ENCODE results near the gene RBM47. TPM values are rescaled to one million over a fixed set of nuclear protein-coding genes. Genes with fewer than 3 reads are reported as not detected.
A peak's percentile ranks its signal among the peaks of the same experiment; 100 is the strongest.

The RBM47 gene
- total and polyA plus RNA-seq, 2 experiments from 2014 or later = 35.6 to 139 TPM

DNA sequence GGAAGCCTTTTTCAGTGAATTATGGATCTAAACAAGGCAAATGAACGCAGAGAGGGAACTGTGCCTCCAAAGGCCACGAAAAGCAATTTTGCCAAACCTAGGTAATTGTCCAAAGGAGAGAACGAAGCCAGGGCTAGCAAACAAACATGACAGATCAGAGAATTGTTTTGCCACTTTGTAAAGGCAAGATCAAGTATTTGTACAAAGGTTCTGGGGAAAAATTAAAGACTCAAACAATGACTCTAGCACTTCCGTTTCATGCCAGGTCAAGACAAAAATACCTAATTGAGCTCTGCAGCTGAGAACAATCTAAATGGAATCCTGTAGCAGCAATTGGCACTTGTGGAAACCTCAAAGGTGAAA is 8.5 kb downstream of the RBM47 start (continued):
- TF ChIP-seq ZNF114 (CRISPR knock-in tag; IDR thresholded peaks at IDR 0.05) (no peak), EZH2 (IDR thresholded peaks at IDR 0.05; ENCODE audit: low read depth, unreplicated experiment) (no peak), CREB1 (CRISPR knock-in tag; IDR thresholded peaks at IDR 0.05; ENCODE audit: low read depth) (no peak), ZNF331 (CRISPR knock-in tag; IDR thresholded peaks at IDR 0.05; ENCODE audit: low read depth) (no peak), JUNB (IDR thresholded peaks at IDR 0.05; ENCODE audit: unreplicated experiment) (no peak)
- TF ChIP-seq, protein P1, sequence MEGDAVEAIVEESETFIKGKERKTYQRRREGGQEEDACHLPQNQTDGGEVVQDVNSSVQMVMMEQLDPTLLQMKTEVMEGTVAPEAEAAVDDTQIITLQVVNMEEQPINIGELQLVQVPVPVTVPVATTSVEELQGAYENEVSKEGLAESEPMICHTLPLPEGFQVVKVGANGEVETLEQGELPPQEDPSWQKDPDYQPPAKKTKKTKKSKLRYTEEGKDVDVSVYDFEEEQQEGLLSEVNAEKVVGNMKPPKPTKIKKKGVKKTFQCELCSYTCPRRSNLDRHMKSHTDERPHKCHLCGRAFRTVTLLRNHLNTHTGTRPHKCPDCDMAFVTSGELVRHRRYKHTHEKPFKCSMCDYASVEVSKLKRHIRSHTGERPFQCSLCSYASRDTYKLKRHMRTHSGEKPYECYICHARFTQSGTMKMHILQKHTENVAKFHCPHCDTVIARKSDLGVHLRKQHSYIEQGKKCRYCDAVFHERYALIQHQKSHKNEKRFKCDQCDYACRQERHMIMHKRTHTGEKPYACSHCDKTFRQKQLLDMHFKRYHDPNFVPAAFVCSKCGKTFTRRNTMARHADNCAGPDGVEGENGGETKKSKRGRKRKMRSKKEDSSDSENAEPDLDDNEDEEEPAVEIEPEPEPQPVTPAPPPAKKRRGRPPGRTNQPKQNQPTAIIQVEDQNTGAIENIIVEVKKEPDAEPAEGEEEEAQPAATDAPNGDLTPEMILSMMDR (conservative IDR thresholded peaks at IDR 0.05; ENCODE audit: low read depth in 2 of 2) = no peak

DNA sequence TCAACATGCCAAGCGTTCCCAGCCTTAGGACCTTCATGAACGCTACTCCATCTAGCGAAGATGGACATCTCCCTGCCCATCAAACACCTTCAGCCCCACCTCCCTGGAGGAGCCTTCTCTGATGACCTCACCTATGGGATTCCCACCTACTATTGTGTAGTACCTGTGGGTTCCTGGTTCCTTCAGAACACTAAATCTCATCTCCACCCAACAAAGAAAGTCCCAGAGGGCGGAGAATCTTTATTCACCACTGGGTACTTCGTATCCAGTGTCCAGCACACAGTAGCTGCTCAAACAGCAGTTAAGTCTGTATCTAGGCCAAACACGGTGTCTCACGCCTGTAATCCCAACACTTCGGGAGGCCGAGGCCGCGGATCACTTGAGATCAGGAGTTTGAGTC is 10.1 kb downstream of the RBM47 start:
- H3K27me3 Mint-ChIP-seq (ENCODE audit: insufficient read depth, low read depth, poor library complexity) = peaks cover 16% of the 10 kb centered on the region
- H3K4me3 ChIP-seq = no peak overlapping the region
- peaks cover 100% of the 10 kb centered on the region for H3K79me2 ChIP-seq (replicated peaks; ENCODE audit: insufficient read depth)
- H3K27ac ChIP-seq (ENCODE audit: low read depth) = no peak overlapping the region
- ATAC-seq (no peak), DNase-seq (ENCODE audit: low spot score) (no peak)
- peaks cover 4% of the 10 kb centered on the region; the same call in 1 of the 2 replicates for H3K36me3 ChIP-seq (ENCODE audit: insufficient read depth)
- peaks cover 54% of the 10 kb centered on the region for H3K36me3 Mint-ChIP-seq (ENCODE audit: low read depth)
- no peaks in the 10 kb centered on the region for H3K9me2 ChIP-seq (ENCODE audit: insufficient read depth)
- H3K9me3 Mint-ChIP-seq = 0 out of 3 replicates have a peak, but pooled peaks cover 3% of the 10 kb centered on the region
- H3K27me3 ChIP-seq (ENCODE audit: insufficient read depth) = no peaks in the 10 kb centered on the region
- TF ChIP-seq, protein P2, sequence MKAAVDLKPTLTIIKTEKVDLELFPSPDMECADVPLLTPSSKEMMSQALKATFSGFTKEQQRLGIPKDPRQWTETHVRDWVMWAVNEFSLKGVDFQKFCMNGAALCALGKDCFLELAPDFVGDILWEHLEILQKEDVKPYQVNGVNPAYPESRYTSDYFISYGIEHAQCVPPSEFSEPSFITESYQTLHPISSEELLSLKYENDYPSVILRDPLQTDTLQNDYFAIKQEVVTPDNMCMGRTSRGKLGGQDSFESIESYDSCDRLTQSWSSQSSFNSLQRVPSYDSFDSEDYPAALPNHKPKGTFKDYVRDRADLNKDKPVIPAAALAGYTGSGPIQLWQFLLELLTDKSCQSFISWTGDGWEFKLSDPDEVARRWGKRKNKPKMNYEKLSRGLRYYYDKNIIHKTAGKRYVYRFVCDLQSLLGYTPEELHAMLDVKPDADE (IDR thresholded peaks at IDR 0.05) = no peak
- TF ChIP-seq STAT1 (IDR thresholded peaks at IDR 0.05; ENCODE audit: unreplicated experiment) = no peak
- no peak for TF ChIP-seq EZH2phosphoT487 (IDR thresholded peaks at IDR 0.05; ENCODE audit: unreplicated experiment)
- no peak for TF ChIP-seq ZNF114 (CRISPR knock-in tag; IDR thresholded peaks at IDR 0.05)
- no peak for TF ChIP-seq JUNB (IDR thresholded peaks at IDR 0.05; ENCODE audit: unreplicated experiment)
- no peak for TF ChIP-seq POLR2AphosphoS5 (IDR thresholded peaks at IDR 0.05; ENCODE audit: low read depth)
- 0 out of 2 replicates have a peak, but pooled peaks cover 4% of the 10 kb centered on the region for H3F3A ChIP-seq (replicated peaks; ENCODE audit: low read depth)
- peaks cover 43% of the 10 kb centered on the region for H3K4me1 Mint-ChIP-seq
- H3K4me2 ChIP-seq = no peak overlapping the region
- H3K27ac Mint-ChIP-seq = peak overlapping the region; percentile 65; the same call in 1 of the 2 replicates
- no peak overlapping the region for H3K4me3 Mint-ChIP-seq
- H2AFZ ChIP-seq = no peak overlapping the region
- peaks cover 27% of the 10 kb centered on the region for H3K4me1 ChIP-seq (ENCODE audit: insufficient read depth)
- 0 out of 2 replicates have a peak, but pooled peaks cover 8% of the 10 kb centered on the region for H4K20me1 ChIP-seq (replicated peaks; ENCODE audit: insufficient read depth)

DNA sequence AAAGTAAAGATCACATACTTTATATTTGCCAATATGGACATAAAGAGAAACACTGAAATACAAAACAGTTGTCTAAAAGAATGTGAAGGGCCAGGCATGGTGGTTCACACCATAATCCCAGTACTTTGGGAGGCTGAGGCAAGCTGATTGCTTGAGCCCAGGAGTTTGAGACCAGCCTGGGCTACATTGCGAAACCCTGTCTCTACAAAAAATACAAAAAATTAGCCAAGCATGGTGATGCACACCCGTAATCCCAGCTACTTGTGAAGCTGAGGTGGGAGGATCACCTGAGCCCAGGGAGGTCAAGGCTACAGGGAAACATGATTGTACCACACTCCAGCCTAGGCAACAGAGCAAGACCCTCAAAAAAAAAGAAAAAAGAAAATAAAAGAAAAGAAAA is 11.8 kb downstream of the RBM47 start:
- H3K4me1 ChIP-seq (ENCODE audit: insufficient read depth) = peaks cover 35% of the 10 kb centered on the region
- H3K36me3 ChIP-seq (ENCODE audit: insufficient read depth) = no peaks in the 10 kb centered on the region; the same call in 1 of the 2 replicates
- H3K4me3 Mint-ChIP-seq = no peak overlapping the region
- ATAC-seq (no peak), DNase-seq (ENCODE audit: low spot score) (no peak)
- H2AFZ ChIP-seq = no peak overlapping the region
- 0 out of 3 replicates have a peak, but pooled peaks cover 3% of the 10 kb centered on the region for H3K9me3 Mint-ChIP-seq
- H3K9me2 ChIP-seq (ENCODE audit: insufficient read depth) = no peaks in the 10 kb centered on the region
- H4K20me1 ChIP-seq (replicated peaks; ENCODE audit: insufficient read depth) = peaks cover 12% of the 10 kb centered on the region; the same call in 1 of the 2 replicates
- peaks cover 50% of the 10 kb centered on the region for H3K36me3 Mint-ChIP-seq (ENCODE audit: low read depth)
- 0 out of 2 replicates have a peak overlapping the region, but pooled peaks have one; percentile 53 for H3K27ac ChIP-seq (ENCODE audit: low read depth)
- H3K4me3 ChIP-seq = no peak overlapping the region
- H3K79me2 ChIP-seq (replicated peaks; ENCODE audit: insufficient read depth) = peaks cover 100% of the 10 kb centered on the region
- no peaks in the 10 kb centered on the region for H3F3A ChIP-seq (replicated peaks; ENCODE audit: low read depth)
- H3K4me2 ChIP-seq = no peak overlapping the region
- no peaks in the 10 kb centered on the region for H3K27me3 ChIP-seq (ENCODE audit: insufficient read depth)
- H3K27ac Mint-ChIP-seq = no peak overlapping the region
- H3K4me1 Mint-ChIP-seq = peaks cover 41% of the 10 kb centered on the region
- H3K27me3 Mint-ChIP-seq (ENCODE audit: insufficient read depth, low read depth, poor library complexity) = peaks cover 7% of the 10 kb centered on the region
- TF ChIP-seq, protein P2 (IDR thresholded peaks at IDR 0.05) = no peak
- TF ChIP-seq JUNB (IDR thresholded peaks at IDR 0.05; ENCODE audit: unreplicated experiment) = no peak
- no peak for TF ChIP-seq ZNF331 (CRISPR knock-in tag; IDR thresholded peaks at IDR 0.05; ENCODE audit: low read depth)
- TF ChIP-seq, protein P1 (conservative IDR thresholded peaks at IDR 0.05; ENCODE audit: low read depth in 2 of 2) = no peak
- no peak for TF ChIP-seq NANOG (IDR thresholded peaks at IDR 0.05; ENCODE audit: borderline replicate concordance)
- TF ChIP-seq STAT1 (IDR thresholded peaks at IDR 0.05; ENCODE audit: unreplicated experiment) = no peak
- no peak for TF ChIP-seq CREB1 (CRISPR knock-in tag; IDR thresholded peaks at IDR 0.05; ENCODE audit: low read depth)
- TF ChIP-seq ZNF114 (CRISPR knock-in tag; IDR thresholded peaks at IDR 0.05) = no peak
- no peak for TF ChIP-seq EZH2phosphoT487 (IDR thresholded peaks at IDR 0.05; ENCODE audit: unreplicated experiment)
- no peak for TF ChIP-seq POLR2AphosphoS5 (IDR thresholded peaks at IDR 0.05; ENCODE audit: low read depth)

Data from GM23338 (cell line).